Right lobe of liver (tissue), 4 donors: ENCODE data around the gene PTPRN2.

Experiments used
- CTCF ChIP-seq, 4 donors: fragments of 200-600 bp in 3 of 4; fragments of 450-650 bp in 1 of 4; IDR thresholded peaks; one replicate each; pipeline versions ENCODE4 v1.5.1 to v1.8.0; 2016 to 2022; ENCODE audit warnings: antibody characterized with exemption in 4 of 4, mild to moderate bottlenecking in 2 of 4
- POLR2A ChIP-seq: fragments of 450-650 bp; IDR thresholded peaks from one replicate; pipeline ENCODE4 v1.6.1; 2017; ENCODE audit warnings: antibody characterized with exemption, mild to moderate bottlenecking
- donor health status: DM: no; HTN: no; CAD: no.
- donor health status: DM: no; HTN: no; CAD: no.
- donor health status: DM: no; HTN: yes; CAD: no.

DNA sequence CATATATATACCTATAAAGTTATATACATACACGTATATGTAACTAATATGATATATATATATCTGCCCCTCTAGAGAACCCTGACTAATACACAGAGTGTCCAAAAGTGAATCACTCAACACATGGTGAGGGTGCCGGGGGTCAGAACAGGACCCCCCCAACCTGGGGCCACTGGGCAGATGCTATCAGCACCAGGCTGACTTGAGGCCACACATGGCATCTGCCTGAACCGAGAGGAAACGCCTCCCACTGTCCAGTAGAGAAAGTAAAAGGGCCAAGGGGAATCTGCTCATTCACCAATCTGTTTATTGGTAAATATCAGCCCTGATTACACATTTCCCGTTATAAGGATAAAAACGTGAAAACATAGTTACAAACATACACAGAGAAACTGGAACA, 218.3 kb downstream of the PTPRN2 start:
- no peak for TF ChIP-seq CTCF (IDR thresholded peaks at IDR 0.05)
- TF ChIP-seq POLR2A, result no peak
